Astrocyte (in vitro differentiated cells and primary cell): Measurements from ENCODE around the gene TMEM138. TPM values are rescaled to one million over a fixed set of nuclear protein-coding genes. Genes with fewer than 3 reads are reported as not detected.

ENCODE experiments used
- DNase-seq: peaks from one replicate; pipeline ENCODE4 v3.0.0-alpha.2; 2010; ENCODE audit warnings: low read depth
- FAIRE-seq: peaks from 2 replicates; lab custom pipeline; 2011; peaks lifted over from hg19 to GRCh38; lab: Jason Lieb, UNC
- H2AFZ ChIP-seq: 2 replicates; pipeline ENCODE4 v1.6.0; 2012; ENCODE audit warnings: low read depth, low read length, inconsistent platforms
- H3K27ac ChIP-seq: 2 replicates; pipeline ENCODE4 v1.5.1; 2011; ENCODE audit warnings: low read depth, low read length, inconsistent platforms
- H3K27me3 ChIP-seq: 2 replicates; pipeline ENCODE4 v1.6.0; 2011; ENCODE audit warnings: low read length, inconsistent platforms; ENCODE audit not compliant: insufficient read depth
- H3K36me3 ChIP-seq: 2 replicates; pipeline ENCODE4 v1.5.1; 2011; ENCODE audit warnings: low read length, inconsistent platforms; ENCODE audit not compliant: insufficient read depth
- H3K4me1 ChIP-seq: 2 replicates; pipeline ENCODE4 v1.5.1; 2011; ENCODE audit warnings: low read length, inconsistent platforms; ENCODE audit not compliant: insufficient read depth
- H3K4me2 ChIP-seq: 2 replicates; pipeline ENCODE4 v1.6.0; 2012; ENCODE audit warnings: low read length, inconsistent platforms
- H3K4me3 ChIP-seq: 2 replicates; pipeline ENCODE4 v1.5.1; 2011; ENCODE audit warnings: low read depth, mild to moderate bottlenecking, low read length, inconsistent platforms; ENCODE audit not compliant: insufficient read depth
- H3K79me2 ChIP-seq: 2 replicates; pipeline ENCODE4 v1.6.0; 2012; ENCODE audit warnings: mild to moderate bottlenecking, low read length, inconsistent platforms; ENCODE audit not compliant: insufficient read depth
- H3K9ac ChIP-seq: 2 replicates; pipeline ENCODE4 v1.6.0; 2012; ENCODE audit warnings: mild to moderate bottlenecking, low read length, inconsistent platforms
- H3K9me3 ChIP-seq: 2 replicates; pipeline ENCODE4 v1.5.1; 2012; ENCODE audit warnings: low read depth, mild to moderate bottlenecking, low read length, inconsistent platforms; ENCODE audit not compliant: insufficient read depth
- H4K20me1 ChIP-seq: 2 replicates; pipeline ENCODE4 v1.6.0; 2012; ENCODE audit warnings: low read length, inconsistent platforms; ENCODE audit not compliant: insufficient read depth
- H3K27ac Mint-ChIP-seq: one replicate; pipeline ENCODE4 v1.8.0; 2021; ENCODE audit warnings: mild to moderate bottlenecking, mixed read lengths; ENCODE audit not compliant: unreplicated experiment
- H3K27me3 Mint-ChIP-seq: one replicate; pipeline ENCODE4 v1.8.0; 2021; ENCODE audit warnings: low read depth, mixed read lengths; ENCODE audit not compliant: unreplicated experiment
- H3K36me3 Mint-ChIP-seq: one replicate; pipeline ENCODE4 v1.8.0; 2021; ENCODE audit warnings: low read depth, mixed read lengths; ENCODE audit not compliant: unreplicated experiment
- H3K4me1 Mint-ChIP-seq: one replicate; pipeline ENCODE4 v1.8.0; 2021; ENCODE audit warnings: low read depth, mixed read lengths; ENCODE audit not compliant: unreplicated experiment
- H3K4me3 Mint-ChIP-seq: one replicate; pipeline ENCODE4 v1.8.0; 2021; ENCODE audit warnings: mild to moderate bottlenecking, moderate library complexity, mixed read lengths; ENCODE audit not compliant: unreplicated experiment
- H3K9me3 Mint-ChIP-seq: one replicate; pipeline ENCODE4 v1.8.0; 2021; ENCODE audit warnings: mild to moderate bottlenecking, mixed read lengths; ENCODE audit not compliant: unreplicated experiment
- EZH2 ChIP-seq: IDR thresholded peaks from 2 replicates; pipeline ENCODE4 v1.6.1; 2012; ENCODE audit warnings: mild to moderate bottlenecking, low read length, inconsistent platforms; ENCODE audit not compliant: insufficient read depth
- total RNA-seq: library from RNA; stranded (reverse); gene quantifications from 2 replicates; pipeline ENCODE4 v1.2.1, GENCODE V29; 2021
- TF ChIP-seq, protein P1 (sequence below): IDR thresholded peaks from 2 replicates; pipeline ENCODE4 v1.5.1; 2011; ENCODE audit warnings: low read depth, mild to moderate bottlenecking, inconsistent platforms, low read length, moderate library complexity; ENCODE audit not compliant: insufficient read depth

TMEM138 gene
- total RNA-seq, 1 donor from 2014 or later: 36.8 TPM

DNA sequence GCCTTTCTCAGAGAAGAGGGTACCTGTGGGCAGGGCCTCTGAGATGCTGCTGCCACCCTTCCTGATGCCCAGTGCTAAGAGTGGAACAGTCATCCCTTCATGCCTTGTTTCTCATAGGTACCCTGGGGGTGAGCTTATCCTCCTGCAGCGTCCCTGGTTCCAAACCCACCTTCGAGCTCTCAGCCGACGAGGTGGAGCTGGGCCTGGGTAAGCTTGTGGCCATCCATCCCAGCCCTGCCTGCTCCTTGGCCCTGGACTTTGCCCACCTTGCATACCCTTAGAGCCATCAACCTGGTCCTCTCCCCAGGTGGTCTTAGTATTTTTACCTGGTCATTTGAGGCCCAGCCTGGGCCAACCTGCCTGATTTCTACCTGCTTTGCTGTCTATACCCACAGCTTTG is 20.5 kb upstream of the TMEM138 start:
- Histone ChIP-seq H3K27me3 (no peaks in the 10 kb centered on the region), H3K4me1 (no peaks in the 10 kb centered on the region), H3K9ac (no peak overlapping the region), H3K27ac (no peak overlapping the region), H2AFZ (no peak overlapping the region), H3K4me3 (no peak overlapping the region), H3K4me2 (no peak overlapping the region), H4K20me1 (no peaks in the 10 kb centered on the region), H3K36me3 (no peaks in the 10 kb centered on the region), H3K79me2 (no peaks in the 10 kb centered on the region), H3K9me3 (no peaks in the 10 kb centered on the region)
- H3K36me3 Mint-ChIP-seq: peaks cover 17% of the 10 kb centered on the region
- no peak overlapping the region for H3K27ac Mint-ChIP-seq
- H3K4me1 Mint-ChIP-seq: no peaks in the 10 kb centered on the region
- no peak for FAIRE-seq
- H3K27me3 Mint-ChIP-seq: peaks cover 10% of the 10 kb centered on the region
- no peaks in the 10 kb centered on the region for H3K9me3 Mint-ChIP-seq
- peak overlapping the region; percentile 12 for H3K4me3 Mint-ChIP-seq
- TF ChIP-seq, protein P1, sequence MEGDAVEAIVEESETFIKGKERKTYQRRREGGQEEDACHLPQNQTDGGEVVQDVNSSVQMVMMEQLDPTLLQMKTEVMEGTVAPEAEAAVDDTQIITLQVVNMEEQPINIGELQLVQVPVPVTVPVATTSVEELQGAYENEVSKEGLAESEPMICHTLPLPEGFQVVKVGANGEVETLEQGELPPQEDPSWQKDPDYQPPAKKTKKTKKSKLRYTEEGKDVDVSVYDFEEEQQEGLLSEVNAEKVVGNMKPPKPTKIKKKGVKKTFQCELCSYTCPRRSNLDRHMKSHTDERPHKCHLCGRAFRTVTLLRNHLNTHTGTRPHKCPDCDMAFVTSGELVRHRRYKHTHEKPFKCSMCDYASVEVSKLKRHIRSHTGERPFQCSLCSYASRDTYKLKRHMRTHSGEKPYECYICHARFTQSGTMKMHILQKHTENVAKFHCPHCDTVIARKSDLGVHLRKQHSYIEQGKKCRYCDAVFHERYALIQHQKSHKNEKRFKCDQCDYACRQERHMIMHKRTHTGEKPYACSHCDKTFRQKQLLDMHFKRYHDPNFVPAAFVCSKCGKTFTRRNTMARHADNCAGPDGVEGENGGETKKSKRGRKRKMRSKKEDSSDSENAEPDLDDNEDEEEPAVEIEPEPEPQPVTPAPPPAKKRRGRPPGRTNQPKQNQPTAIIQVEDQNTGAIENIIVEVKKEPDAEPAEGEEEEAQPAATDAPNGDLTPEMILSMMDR: no peak
- no peak for TF ChIP-seq EZH2
- no peak for DNase-seq

DNA sequence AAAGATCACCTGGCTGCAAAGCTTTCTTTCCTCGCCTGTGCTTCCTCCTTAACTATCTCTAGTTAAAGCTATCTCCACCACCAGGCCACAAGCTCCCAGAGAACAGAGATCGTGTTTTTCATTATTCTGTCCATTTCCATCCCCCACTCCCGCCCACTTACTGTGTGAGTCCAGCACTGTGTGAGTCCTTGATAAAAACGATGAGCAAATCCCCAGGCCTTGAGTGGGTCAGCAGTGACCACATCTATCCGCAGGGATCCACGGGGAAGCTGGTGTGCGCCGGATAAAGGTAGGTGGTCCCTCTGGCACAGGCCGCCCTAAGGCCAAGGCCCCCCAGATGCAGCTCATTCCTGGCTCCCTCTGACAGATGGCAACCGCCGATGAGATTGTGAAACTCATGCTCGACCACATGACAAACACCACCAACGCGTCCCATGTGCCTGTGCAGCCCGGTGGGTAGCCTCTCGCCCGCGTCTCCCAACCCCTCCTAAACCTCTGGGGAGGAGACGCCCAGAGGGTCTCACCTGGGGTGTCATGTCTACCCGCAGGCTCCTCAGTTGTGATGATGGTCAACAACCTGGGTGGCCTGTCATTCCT is 19.9 kb upstream of the TMEM138 start:
- H3K36me3 Mint-ChIP-seq: peaks cover 17% of the 10 kb centered on the region
- Histone ChIP-seq H2AFZ (no peak overlapping the region), H4K20me1 (no peaks in the 10 kb centered on the region), H3K79me2 (no peaks in the 10 kb centered on the region), H3K4me1 (no peaks in the 10 kb centered on the region), H3K27ac (no peak overlapping the region), H3K4me2 (no peak overlapping the region), H3K36me3 (no peaks in the 10 kb centered on the region), H3K4me3 (no peak overlapping the region), H3K27me3 (no peaks in the 10 kb centered on the region), H3K9me3 (no peaks in the 10 kb centered on the region), H3K9ac (no peak overlapping the region)
- TF ChIP-seq, protein P1: no peak
- no peak for TF ChIP-seq EZH2
- no peaks in the 10 kb centered on the region for H3K9me3 Mint-ChIP-seq
- DNase-seq (no peak), FAIRE-seq (no peak)
- peaks cover 10% of the 10 kb centered on the region for H3K27me3 Mint-ChIP-seq
- no peak overlapping the region for H3K27ac Mint-ChIP-seq
- H3K4me3 Mint-ChIP-seq: peak overlapping the region; percentile 12
- H3K4me1 Mint-ChIP-seq: no peaks in the 10 kb centered on the region
